ENCODE data around the gene ABCB1. TPM values are rescaled to one million over a fixed set of nuclear protein-coding genes. Genes with fewer than 3 reads are reported as not detected.

The ABCB1 gene
- total RNA-seq, 1 donor from 2014 or later: 5.5 TPM

DNA sequence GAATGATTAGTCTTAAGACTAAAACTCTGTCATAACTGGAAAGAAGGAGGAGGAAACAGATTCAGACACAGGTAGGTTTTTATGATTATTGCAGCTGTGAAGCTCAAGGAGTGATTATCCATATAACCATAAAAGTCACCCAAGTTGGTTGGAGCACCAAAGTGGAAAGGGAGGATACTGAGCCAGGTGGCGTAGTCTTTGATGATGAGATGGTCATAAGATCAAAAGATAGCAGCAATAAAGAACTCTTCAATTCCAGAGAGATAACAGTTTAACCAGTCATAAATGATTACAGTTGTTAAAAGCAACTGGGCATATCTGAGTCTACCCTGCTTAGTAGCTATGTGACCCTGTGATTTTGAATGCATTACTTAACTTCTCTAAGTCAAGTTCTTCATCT, 8.4 kb downstream of the ABCB1 start:
- no peaks in the 10 kb centered on the region for H3K4me1 ChIP-seq
- no peak overlapping the region for H3K4me3 ChIP-seq
- DNase-seq (ENCODE audit: low spot score in 2 of 2): no peak
- TF ChIP-seq, protein P1, sequence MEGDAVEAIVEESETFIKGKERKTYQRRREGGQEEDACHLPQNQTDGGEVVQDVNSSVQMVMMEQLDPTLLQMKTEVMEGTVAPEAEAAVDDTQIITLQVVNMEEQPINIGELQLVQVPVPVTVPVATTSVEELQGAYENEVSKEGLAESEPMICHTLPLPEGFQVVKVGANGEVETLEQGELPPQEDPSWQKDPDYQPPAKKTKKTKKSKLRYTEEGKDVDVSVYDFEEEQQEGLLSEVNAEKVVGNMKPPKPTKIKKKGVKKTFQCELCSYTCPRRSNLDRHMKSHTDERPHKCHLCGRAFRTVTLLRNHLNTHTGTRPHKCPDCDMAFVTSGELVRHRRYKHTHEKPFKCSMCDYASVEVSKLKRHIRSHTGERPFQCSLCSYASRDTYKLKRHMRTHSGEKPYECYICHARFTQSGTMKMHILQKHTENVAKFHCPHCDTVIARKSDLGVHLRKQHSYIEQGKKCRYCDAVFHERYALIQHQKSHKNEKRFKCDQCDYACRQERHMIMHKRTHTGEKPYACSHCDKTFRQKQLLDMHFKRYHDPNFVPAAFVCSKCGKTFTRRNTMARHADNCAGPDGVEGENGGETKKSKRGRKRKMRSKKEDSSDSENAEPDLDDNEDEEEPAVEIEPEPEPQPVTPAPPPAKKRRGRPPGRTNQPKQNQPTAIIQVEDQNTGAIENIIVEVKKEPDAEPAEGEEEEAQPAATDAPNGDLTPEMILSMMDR (IDR thresholded peaks at IDR 0.05): no peak
- H3K27ac ChIP-seq: no peak overlapping the region
- H3K36me3 ChIP-seq: no peaks in the 10 kb centered on the region
- no peaks in the 10 kb centered on the region for H3K27me3 ChIP-seq
- H3K9me3 ChIP-seq: no peaks in the 10 kb centered on the region
- intact Hi-C loops (cut with DNase I): no loop called here

DNA sequence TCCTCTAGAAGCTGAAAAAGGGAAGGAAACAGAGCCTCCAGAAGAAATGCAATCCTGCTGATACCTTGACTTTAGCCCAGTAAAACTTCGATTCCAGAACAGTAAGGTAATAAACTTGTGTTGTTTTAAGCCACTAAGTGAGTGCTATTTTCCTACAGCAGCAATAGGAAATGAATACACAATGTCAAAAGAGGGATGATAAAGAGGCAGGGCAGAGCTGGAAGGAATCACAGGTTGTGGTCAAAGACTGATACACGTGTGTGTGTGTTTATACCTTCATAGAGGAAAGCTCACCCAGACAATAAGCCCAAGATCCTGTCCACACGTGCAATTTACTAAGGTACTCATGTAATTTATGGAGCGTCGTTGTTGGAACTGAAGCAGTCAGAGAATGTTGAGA, 9.5 kb downstream of the ABCB1 start:
- TF ChIP-seq, protein P1 (IDR thresholded peaks at IDR 0.05): no peak
- DNase-seq (ENCODE audit: low spot score in 2 of 2): no peak
- intact Hi-C loops (cut with DNase I): no loop called here

DNA sequence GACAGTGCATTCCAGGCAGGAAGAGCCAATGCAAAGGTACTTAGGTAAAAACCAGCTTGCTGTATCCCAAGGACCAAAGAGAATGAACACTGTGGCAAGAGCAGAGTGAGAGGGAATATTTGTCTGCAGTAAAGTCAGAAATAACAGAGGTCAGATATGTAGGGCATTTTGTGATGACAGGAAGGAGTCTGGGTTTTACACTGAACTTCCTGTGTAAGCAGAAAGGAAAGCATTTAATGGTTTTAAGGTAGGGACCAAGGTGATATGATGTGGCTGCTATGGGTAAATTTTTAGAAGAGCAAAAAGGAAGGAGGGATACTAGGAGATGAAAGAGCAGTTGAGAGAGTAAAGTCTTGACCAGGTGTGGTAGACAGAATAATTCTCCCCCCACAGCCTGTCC, 10.1 kb downstream of the ABCB1 start:
- intact Hi-C loops (cut with DNase I): no loop called here
- Histone ChIP-seq H3K9me3 (no peaks in the 10 kb centered on the region), H3K36me3 (no peaks in the 10 kb centered on the region), H3K27ac (no peak overlapping the region), H3K27me3 (no peaks in the 10 kb centered on the region), H3K4me3 (no peak overlapping the region), H3K4me1 (no peaks in the 10 kb centered on the region)
- TF ChIP-seq, protein P1 (IDR thresholded peaks at IDR 0.05): no peak
- no peak for DNase-seq (ENCODE audit: low spot score in 2 of 2)

More for the DNA sequence above, 9.5 kb downstream of the ABCB1 start:
- Histone ChIP-seq H3K27me3 (no peaks in the 10 kb centered on the region), H3K9me3 (no peaks in the 10 kb centered on the region), H3K36me3 (no peaks in the 10 kb centered on the region), H3K27ac (no peak overlapping the region), H3K4me1 (no peaks in the 10 kb centered on the region), H3K4me3 (no peak overlapping the region)

DNA sequence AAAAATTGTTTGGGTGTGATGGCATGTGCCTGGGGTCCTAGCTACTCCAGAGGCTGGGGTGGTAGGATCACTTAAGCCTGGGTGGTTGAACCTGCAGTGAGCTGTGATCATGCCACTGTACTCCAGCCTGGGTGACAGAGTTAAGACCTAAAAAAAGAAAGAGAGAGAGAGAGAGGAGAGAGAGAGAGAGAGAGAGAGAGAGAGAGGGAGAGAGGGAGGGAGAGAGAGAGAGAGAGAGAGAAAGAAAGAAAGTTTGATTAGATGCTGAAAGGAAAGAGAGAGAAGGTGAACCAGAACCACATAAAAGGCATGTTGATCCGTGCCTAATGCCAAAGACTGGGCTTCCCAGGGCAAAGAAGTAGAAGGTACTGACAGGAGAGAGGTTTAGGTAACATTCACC, 11.1 kb downstream of the ABCB1 start:
- no peaks in the 10 kb centered on the region for H3K9me3 ChIP-seq
- intact Hi-C loops (cut with DNase I): no loop called here

DNA sequence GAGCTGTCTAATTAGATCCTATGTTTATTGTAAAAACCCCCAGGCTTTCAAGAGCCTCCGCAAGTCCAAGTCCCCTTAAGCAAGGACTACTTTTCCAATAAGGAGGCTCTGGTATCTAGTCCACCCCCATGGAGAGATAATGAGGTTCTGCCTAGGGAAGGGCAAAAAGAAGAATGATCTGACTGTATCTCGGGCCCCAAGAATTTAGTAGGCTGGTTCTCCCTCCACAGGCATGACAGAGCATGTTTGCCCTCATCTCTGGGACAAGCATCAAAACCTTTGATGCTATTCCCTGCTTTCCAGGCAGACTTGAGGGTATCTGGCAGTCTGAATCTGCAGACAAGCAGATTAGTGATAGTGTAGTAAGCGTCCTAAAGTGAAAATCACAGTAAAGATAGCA, 19.0 kb downstream of the ABCB1 start:
- DNase-seq (ENCODE audit: low spot score in 2 of 2): no peak
- Histone ChIP-seq H3K36me3 (no peaks in the 10 kb centered on the region), H3K27me3 (no peaks in the 10 kb centered on the region), H3K4me3 (no peak overlapping the region), H3K27ac (no peak overlapping the region), H3K9me3 (no peaks in the 10 kb centered on the region), H3K4me1 (no peaks in the 10 kb centered on the region)
- TF ChIP-seq, protein P1 (IDR thresholded peaks at IDR 0.05): no peak
- intact Hi-C loops (cut with DNase I): no loop called here

More for the DNA sequence above, 11.1 kb downstream of the ABCB1 start:
- TF ChIP-seq, protein P1 (IDR thresholded peaks at IDR 0.05): no peak
- Histone ChIP-seq H3K4me3 (no peak overlapping the region), H3K36me3 (no peaks in the 10 kb centered on the region), H3K4me1 (no peaks in the 10 kb centered on the region), H3K27me3 (no peaks in the 10 kb centered on the region), H3K27ac (no peak overlapping the region)
- DNase-seq (ENCODE audit: low spot score in 2 of 2): no peak

DNA sequence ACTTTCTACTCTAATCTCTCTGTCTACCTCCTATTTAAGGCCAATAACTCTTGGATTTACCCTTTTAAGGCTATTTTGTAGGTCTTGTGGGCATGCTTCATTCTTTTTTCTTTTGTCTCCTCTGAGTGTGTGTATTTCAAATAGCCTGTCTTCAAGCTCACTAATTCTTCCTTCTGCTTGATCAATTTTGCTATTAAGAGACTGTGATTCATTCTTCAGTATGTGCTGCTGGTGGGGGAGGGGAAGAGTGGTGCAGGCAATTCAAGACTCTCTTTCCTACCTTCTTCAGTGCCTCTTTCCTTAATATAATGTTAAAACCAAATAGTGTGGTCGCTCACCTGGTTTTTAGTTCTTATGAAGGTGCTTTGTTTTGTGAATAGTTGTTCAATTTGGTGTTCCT, 20.0 kb downstream of the ABCB1 start:
- TF ChIP-seq, protein P1 (IDR thresholded peaks at IDR 0.05): no peak
- DNase-seq (ENCODE audit: low spot score in 2 of 2): no peak
- H3K4me3 ChIP-seq: no peak overlapping the region
- H3K4me1 ChIP-seq: no peaks in the 10 kb centered on the region
- H3K27me3 ChIP-seq: no peaks in the 10 kb centered on the region
- H3K9me3 ChIP-seq: no peaks in the 10 kb centered on the region
- intact Hi-C loops (cut with DNase I): no loop called here
- H3K36me3 ChIP-seq: no peaks in the 10 kb centered on the region
- no peak overlapping the region for H3K27ac ChIP-seq
